Activated CD8-positive, alpha-beta memory T cell treated with anti-CD3 and anti-CD28 coated beads for 36 hours (primary cell): ENCODE measurements around the gene PEAK3. TPM values are rescaled to one million over a fixed set of nuclear protein-coding genes. Genes with fewer than 3 reads are reported as not detected.
"Not testable (repeated sequence)": the region's sequence is repeated elsewhere in the genome, so short reads cannot be mapped to it uniquely, and the experiment has no call there.

Source experiments
- CTCF ChIA-PET: fragments of 350-600 bp; sonication (Branson Sonifier 250); formaldehyde crosslinking; loops from one replicate; lab custom pipeline; 2021; ENCODE audit warnings: antibody characterized with exemption; lab: Charles Lee
- POLR2A ChIA-PET: fragments of 350-600 bp; sonication (Branson Sonifier 250); formaldehyde crosslinking; loops from one replicate; lab custom pipeline; 2021; ENCODE audit warnings: antibody characterized with exemption; lab: Charles Lee
- total RNA-seq, 2 experiments: library from RNA; stranded (reverse); gene quantifications; one replicate each; pipeline ENCODE4 v1.2.3, GENCODE V29; 2021

Gene PEAK3
- total RNA-seq, 2 experiments from 2014 or later = 0.06 TPM; not detected in 1

DNA sequence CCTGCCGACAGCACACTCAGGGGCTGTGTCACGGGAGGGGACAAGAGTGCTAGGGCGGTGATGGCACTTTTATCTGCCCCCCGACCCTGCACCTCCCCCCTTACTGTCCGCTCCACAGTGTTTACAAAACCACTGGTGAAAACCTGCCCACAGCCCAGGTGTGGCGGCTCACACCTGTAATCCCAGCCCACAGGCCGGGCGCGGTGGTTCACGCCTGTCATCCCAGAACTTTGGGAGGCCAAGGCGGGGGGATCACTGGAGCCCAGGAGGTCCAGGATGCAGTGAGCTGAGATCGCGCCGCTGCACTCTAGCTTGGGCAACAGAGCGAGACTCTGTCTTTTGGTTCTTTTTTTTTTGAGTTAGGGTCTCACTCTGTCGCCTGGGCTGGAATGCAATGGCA is 14.2 kb upstream of the PEAK3 start:
- ChIA-PET POLR2A (no interaction called here), CTCF (interaction anchor here (0.5 kb wide), 1 partner anchor 9 kb away, joined by 3 read pairs; no protein-coding TSS in a partner anchor)

DNA sequence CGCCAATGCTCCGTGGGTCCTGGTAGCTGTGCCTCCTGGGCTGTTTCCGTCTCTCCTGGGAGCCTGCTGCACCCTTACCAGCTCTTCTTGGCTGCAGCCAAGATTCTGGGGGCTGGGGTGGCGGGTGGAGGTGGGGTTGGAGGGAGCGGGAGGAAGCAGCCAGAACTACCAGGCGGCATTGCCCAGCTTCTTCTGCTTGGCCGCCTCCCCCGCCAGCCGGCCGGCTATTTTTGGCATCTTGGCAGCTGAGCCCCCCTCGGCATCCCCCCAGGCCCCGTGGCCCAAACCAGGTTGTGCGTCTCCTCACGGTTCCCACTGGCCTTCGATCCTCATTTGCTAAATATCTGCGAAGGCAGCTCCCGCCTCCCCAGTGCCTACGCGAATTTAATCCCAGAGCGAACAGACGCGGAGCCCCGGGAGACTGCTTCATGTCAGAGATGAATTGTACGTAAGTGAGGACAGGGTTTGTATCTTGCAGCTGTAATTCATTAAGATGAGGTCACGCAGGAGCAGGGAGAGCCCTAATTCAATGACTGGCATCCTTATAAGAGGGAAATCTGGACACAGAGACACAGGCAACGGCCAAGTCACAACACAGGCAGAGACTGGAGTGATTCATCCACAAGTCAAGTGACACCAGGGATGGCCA is 12.8 kb upstream of the PEAK3 start:
- POLR2A ChIA-PET = no interaction called here
- CTCF ChIA-PET = interaction anchor here (1.3 kb wide), 1 partner anchor 21 kb away, joined by 3 read pairs; no protein-coding TSS in a partner anchor

DNA sequence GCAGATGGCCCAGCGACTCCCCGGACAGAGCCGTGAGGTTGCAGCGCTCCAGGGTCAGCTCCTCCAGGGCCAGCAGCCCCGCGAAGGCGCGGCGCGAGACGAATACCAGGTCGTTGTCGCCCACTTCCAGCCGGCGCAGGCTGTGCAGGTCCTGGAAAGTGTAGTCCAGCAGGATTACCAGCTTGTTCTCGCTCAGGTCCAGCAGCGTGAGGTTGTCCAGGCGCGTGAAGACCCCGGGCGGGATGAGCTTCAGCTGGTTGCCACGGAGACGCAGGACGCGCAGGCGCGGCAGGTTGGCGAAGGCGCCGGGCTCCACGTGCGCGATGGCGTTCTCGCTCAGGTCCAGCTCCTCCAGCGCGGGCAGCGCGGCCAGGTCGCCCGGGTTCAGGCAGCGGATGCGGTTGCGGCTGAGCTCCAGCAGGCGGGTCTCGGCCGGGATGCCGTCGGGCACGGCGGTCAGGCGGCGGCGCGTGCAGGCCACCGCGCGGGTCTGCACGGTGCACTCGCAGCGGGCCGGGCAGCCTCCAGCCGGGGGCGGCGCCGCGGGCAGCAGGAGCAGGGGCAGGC is 9.3 kb upstream of the PEAK3 start:
- POLR2A ChIA-PET = no interaction called here
- CTCF ChIA-PET = interaction anchor here (0.6 kb wide), 2 partner anchors 100 to 261 kb away, joined by 3 read pairs; no protein-coding TSS in a partner anchor

DNA sequence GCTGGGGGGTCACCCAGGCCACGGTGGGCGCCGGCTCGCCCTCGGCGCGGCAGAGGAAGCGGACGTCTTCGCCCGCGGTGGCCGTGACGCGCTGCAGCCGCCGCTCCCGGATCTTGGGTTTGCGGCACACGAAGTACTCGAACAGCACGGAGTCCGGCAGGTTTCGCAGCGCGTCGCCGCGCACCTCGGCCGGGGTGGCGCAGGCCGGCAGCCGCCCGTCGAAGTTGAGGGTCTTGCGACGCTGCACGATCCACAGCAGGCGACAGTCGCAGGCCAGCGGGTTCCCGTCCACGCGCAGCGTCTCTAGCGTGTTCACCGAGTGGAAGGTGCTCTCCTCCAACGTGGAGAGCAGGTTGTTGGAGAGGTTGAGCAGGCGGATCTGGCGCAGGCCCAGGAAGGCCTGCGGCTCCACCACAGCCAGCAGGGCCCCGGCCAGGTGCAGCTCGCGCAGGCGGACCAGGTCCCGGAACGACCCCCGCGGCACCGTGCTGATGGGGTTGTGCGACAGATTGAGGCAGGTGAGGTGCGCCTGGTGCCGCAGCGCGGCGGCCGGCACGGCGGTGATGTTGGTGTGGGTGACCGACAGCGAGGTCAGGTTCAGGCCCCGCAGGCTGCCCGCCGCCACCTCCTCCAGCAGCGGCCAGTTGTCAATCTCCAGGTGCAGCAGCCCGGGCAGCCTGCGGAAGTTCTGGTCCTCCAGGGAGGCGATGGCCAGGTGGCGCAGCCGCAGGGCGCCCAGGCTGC is 8.6 kb upstream of the PEAK3 start:
- ChIA-PET CTCF (interaction anchor here (0.6 kb wide), 1 partner anchor 100 kb away, joined by 3 read pairs; no protein-coding TSS in a partner anchor), POLR2A (no interaction called here)

DNA sequence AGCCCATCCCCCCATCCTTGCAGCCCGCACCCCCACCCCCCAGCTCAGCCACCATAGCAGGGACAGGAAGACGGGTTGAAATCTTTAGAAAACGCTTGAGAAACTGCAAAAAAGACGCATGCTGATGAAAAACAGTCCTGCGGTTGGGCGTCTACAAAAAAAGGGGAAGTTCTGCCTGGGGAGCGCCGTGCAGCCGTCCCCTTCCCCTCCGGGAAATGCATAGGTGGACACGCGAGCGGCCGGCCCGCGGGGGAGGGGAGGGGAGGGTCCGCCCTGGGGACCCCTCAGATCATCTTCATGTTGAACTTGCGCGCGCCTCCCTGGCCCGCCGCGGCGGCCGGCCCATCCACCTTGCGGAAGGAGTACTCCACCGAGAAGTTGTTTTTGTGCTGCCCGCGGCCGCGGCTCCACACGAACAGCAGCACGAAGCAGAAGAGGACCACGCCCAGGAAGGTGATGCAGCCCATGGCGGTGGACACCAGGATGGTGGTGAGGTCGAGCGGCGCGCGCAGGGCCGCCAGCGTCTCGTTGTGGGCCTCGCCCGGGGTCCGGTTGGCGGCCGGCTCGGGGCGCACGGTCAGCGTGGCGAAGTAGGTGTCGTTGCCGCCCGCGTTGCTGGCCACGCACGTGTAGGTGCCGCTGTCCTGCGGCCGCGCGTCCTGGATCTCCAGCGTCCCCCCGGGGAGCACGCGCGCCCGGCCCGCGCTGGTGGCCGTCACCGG is 7.9 kb upstream of the PEAK3 start:
- CTCF ChIA-PET = interaction anchor here (0.7 kb wide), 1 partner anchor 393 kb away, joined by 3 read pairs; no protein-coding TSS in a partner anchor
- POLR2A ChIA-PET = no interaction called here

DNA sequence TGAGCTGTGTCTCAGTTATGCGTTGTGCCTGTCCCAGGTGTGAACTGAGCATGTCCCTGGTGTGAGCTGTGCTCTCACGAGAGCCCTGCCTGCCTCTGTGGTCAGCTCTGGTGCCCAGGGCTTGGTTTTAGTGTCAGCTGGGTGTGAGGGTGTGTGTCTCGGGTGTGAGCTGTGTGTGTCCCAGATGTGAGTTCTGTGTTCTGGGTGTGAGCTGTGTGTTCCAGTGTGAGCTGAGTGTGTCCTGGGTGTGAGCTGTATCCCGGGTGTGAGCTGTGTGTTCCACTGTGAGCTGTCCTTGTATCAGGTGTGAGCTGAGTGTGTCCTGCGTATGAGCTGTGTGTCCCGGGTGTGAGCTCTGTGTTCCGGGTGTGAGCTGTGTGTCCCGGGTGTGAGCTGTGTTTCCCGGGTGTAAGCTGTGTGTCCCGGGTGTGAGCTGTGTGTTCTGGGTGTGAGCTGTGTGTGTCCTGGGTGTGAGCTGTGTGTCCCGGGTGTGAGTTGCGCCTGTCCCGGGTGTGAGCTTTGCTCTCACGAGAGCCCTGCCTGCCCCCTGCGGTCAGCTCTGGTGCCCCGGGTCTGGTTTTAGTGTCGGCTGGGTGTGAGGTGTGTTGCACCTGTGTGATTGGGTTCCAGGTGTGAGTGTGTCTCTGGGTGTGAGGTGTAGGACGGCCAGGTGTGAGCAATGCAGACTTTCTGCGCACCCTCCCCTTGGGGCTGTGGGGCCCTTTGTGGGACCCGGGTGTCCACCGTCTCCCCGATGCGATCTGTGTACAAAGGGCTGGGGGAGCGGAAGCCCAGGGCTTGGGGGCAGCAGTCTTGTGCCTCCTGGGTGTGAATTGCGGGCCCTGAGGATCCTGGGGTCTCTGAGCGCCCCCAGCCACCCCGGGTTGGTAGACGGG is 7.1 kb upstream of the PEAK3 start:
- POLR2A ChIA-PET = interaction anchor here (1.4 kb wide), 1 partner anchor 16 kb away, joined by 5 read pairs; no protein-coding TSS in a partner anchor

DNA sequence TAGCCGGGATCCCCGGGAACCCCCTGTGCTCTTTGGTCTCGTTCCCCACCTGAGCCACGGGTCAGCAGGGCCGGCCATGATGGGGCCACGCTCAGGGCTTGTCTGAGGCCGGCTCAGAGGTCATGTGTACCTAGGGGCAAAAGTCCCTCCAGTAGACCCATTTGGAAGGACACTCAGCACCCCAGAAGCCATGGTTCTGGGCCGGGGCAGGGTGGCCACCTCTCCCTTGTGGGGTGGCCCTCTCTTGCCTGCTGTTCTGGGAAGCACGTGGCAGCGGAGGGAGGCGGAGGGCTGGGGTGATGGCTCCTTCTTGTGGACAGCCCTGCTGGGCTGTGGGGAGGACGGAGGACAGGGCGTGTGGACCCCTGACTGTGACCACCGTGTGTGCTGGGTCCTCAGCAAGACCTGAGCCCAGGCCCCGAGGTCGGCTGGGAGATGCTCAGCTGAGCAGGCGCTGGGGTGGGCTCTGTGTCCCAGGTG is 6.4 kb upstream of the PEAK3 start:
- ChIA-PET CTCF (interaction anchor here (0.8 to 2.2 kb wide), 3 partner anchors 14 to 327 kb away, joined by 3 to 9 read pairs (median 5); no protein-coding TSS in a partner anchor), POLR2A (interaction anchor here (1.4 kb wide), 1 partner anchor 15 kb away, joined by 5 read pairs; no protein-coding TSS in a partner anchor)

More for the DNA sequence above, 7.1 kb upstream of the PEAK3 start:
- CTCF ChIA-PET = interaction anchor here (0.7 to 2.2 kb wide), 4 partner anchors 15 to 392 kb away, joined by 3 to 9 read pairs (median 4); no protein-coding TSS in a partner anchor

DNA sequence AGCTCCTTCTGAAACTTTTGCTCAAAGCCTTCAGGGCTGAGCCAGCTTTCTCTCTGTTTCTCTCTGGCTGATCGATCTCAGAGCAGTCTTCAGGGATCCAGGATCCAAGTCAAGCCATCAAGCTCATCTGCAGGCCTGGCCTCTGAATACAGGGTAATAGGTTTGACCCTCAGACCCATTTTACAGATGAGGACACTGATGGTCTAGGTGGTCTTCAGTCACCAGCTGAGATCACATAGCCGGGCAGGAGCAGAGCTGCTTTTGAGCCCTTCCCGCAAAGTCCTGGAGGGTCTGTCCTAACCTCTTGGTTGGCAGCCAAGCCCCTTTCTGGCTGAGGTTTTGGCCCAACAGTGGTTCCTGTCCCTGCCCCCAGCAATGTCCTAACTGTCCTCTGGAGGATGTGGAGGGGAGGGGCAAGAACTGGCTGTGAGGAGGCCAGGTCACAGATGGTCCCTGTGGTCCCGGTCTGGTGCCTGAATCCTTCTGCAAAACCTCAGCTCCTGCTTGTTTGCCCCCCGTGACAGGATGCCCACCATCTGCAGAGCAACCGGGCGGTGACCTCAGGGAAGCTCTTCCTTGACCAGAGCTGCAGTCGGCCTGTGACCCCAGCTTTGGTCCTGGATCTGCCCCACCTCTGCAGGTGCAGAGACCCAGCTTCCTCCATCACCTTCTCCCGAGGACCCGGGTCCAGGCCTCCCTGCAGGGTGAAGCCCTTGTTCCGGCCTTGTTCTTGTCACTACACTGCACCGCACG is 5.8 kb upstream of the PEAK3 start:
- CTCF ChIA-PET = interaction anchor here (0.8 to 2.2 kb wide), 3 partner anchors 14 to 328 kb away, joined by 3 to 9 read pairs (median 5); partner anchors contain the start of gene PLEKHJ1
- POLR2A ChIA-PET = interaction anchor here (0.6 to 1.4 kb wide), 2 partner anchors 14 to 50 kb away, joined by 3 to 5 read pairs; no protein-coding TSS in a partner anchor

DNA sequence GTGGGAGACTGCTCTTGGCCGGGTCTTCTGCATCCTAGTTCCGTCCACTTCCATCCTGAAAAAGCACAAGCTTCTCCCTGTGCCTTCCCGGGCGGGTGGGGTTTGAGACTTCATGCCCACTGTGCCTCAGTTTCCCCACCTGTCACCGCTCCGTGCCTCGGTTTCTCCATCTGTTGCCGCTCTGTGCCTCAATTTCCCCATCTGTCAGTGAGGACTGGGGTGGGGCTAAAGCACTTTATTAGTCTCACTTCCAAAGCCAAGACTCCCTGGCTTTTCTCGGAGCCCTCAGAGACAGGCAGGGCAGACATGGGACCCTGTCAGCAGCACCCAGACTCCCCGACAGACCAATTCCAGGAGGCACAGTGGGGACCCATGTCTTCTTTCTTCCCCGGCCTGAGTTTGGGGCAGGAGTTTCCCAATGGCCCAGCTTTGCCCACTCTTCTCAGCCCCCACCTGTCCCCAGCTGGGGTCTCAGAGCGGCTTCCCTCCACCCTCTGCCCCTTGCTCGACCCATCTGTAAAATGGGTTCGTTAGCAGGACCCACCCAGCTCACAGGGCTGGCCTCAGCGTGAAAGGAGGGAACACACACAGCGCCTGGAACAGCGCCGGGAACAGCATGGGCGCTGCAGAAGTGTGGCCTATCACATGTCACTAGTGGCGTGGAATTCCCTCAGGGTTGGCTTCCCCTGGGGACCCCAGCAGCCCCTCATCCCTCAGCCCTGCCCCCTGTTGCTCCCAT is 4.6 kb upstream of the PEAK3 start:
- CTCF ChIA-PET = interaction anchor here (2.2 kb wide), 1 partner anchor 13 kb away, joined by 8 read pairs; no protein-coding TSS in a partner anchor
- POLR2A ChIA-PET = interaction anchor here (0.6 to 1.5 kb wide), 2 partner anchors 14 to 247 kb away, joined by 3 read pairs; no protein-coding TSS in a partner anchor

DNA sequence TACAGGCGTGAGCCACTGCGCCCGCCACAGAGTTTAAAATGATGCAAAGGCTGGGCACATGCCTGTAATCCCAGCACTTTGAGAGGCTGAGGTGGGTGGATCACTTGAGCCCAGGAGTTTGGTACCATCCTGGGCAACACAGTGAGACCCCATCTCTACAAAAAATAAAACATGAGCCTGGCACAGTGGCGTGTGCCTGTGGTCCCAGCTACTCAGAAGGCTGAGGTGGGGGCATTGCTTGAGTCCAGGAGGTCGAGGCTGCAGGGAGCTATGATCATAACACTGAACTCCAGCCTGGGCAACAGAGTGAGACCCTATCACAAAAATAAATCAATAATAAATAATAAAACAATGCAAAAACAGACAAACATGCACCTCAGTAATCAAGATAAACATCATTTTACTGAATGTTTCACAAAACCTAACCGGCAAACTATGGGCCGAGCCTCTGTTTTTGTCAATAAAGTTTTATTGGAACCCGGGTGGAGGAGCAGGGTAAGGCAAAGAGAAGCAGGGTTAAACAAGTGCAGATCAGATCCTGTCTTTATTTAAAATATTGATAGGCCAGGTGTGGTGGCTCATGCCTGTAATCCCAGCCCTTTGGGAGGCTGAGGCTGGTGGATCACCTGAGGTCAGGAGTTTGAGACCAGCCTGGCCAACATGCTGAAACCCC is 2.0 kb upstream of the PEAK3 start:
- ChIA-PET CTCF (interaction anchor here (0.7 to 1.1 kb wide), 2 partner anchors 43 to 107 kb away, joined by 3 to 5 read pairs; no protein-coding TSS in a partner anchor), POLR2A (no interaction called here)

DNA sequence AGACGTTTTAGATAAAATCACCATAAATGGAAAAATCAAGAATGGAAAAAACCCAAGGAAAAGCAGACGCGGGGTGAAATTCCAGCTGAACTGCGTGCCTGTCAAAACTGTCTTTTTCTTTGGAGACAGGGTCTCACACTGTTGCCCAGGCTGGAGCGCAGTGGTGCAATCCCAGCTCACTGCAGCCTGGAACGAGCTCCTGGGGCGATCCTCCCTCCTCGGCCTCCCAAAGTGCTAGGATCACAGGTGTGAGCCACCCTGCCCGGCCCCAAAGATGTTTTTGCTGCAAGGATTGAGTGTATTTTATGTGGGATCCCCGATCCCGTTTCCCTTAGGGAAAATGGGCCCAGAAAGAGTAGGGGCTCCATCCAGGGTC is 875 bp upstream of the PEAK3 start:
- POLR2A ChIA-PET = interaction anchor here (0.6 kb wide), 1 partner anchor 46 kb away, joined by 4 read pairs; no protein-coding TSS in a partner anchor
- CTCF ChIA-PET = interaction anchor here (0.5 to 1.1 kb wide), 2 partner anchors 45 to 353 kb away, joined by 4 to 8 read pairs; no protein-coding TSS in a partner anchor

DNA sequence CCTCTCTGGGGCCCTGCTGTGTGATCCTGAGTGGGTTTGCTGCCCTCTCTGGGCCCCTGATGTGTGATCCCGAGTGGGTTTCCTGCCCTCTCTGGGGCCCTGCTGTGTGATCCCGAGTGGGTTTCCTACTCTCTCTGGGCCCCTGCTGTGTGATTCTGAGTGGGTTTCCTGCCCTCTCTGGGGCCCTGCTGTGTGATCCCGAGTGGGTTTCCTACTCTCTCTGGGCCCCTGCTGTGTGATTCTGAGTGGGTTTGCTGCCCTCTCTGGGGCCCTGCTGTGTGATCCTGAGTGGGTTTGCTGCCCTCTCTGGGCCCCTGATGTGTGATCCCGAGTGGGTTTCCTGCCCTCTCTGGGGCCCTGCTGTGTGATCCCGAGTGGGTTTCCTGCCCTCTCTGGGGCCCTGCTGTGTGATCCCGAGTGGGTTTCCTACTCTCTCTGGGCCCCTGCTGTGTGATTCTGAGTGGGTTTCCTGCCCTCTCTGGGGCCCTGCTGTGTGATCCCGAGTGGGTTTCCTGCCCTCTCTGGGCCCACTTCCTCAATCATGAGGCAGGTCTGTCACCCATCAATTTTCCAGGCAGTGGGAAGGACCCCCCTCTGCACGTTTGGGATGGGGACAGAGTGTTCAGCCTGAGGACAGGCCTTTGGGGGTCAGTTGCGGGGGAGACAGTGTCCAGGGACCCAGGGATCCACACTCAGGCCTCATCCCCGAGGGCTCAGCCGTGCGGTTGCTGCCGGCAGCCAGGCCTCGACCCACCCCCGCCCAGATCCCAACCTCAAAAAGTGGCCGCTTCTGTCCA is 512 bp downstream of the PEAK3 start:
- POLR2A ChIA-PET = not testable (repeated sequence)

DNA sequence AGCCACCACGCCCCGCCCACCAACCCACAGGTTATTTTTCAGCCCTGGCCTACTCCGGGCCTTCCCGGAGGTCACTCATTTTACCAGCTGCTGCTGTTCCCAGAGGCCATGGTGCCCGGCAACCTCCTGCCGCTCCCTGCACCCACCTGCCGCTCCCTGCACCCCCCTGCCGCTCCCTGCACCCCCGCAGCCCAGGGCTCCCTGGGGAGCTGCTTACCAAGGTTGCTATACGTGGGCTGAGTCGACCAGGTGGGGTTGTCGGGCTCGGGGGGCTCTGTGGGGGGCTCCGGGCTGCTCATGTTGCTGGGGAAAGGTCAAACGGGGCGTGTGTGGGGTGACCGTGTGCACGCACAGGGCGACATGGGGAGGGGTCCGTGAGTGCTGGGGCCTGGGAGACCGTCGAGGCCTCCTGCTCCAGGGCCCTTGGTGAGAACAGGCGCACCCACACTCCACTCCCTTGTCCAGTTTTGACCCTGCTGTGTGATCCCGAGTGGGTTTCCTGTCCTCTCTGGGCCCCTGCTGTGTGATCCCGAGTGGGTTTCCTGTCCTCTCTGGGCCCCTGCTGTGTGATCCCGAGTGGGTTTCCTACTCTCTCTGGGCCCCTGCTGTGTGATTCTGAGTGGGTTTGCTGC is 1.2 kb downstream of the PEAK3 start:
- CTCF ChIA-PET = no interaction called here

More for the DNA sequence above, 512 bp downstream of the PEAK3 start:
- CTCF ChIA-PET = not testable (repeated sequence)

DNA sequence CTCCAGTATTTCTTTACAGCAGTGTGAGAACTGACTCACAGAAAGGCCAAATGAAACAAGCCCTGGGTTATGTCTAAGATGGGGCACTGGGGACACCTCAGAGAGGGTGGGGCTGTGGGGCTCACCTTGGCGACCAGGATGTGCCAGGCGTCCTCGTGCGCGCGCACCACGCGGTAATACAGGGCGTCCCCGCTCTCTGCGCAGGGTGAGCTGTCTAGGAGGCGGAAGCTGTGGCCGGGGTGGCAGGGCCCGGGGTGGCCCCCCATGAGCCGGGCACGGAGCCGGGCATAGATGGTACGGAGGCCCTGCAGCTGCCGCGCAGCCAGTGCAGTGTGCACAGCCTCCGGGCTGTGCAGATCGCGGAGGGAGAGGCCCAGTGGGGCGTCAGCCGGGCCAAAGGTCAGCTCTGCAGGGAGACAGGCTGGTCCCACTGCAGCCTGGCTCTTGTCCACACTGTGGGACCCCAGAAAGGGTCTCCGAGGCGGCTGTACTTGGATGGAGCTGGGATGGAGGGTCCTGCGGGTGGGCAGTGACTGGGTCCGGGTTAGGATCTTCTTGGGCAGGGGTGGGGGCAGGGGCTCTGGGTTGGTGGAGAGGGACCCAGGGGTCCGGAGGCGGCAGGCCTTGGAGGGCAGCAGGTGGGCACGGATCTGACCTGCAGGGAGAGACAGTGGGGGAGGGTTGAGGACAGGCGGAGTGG is 3.4 kb downstream of the PEAK3 start:
- POLR2A ChIA-PET = no interaction called here
- CTCF ChIA-PET = no interaction called here

More for the DNA sequence above, 1.2 kb downstream of the PEAK3 start:
- POLR2A ChIA-PET = no interaction called here
